ENCODE results near the gene SCG3. TPM values are rescaled to one million over a fixed set of nuclear protein-coding genes. Genes with fewer than 3 reads are reported as not detected.

SCG3 gene
- total and polyA plus RNA-seq, 2 of the 4 experiments (the other 2 are of a cell fraction) = 0.02 TPM; not detected in 1

- WGBS, 2 experiments (ENCODE audit: extremely low coverage in 2 of 2, insufficient read length in 1 of 2) = 89% methylated on average over 1 of the region's 4 CpGs; no CpG with 5 or more reads in 1 of the 2 experiments
- TF ChIP-seq MAFK (IDR thresholded peaks at IDR 0.05; ENCODE audit: low read depth, low read length) (no peak), MXI1 (IDR thresholded peaks at IDR 0.05; ENCODE audit: borderline replicate concordance, low read depth, low read length) (no peak), RCOR1 (IDR thresholded peaks at IDR 0.05; ENCODE audit: insufficient replicate concordance, low read length) (no peak), CTCF (conservative IDR thresholded peaks at IDR 0.05; ENCODE audit: low read depth, low read length) (no peak), POLR2A (IDR thresholded peaks at IDR 0.05; ENCODE audit: low read depth, low read length) (no peak), CEBPB (IDR thresholded peaks at IDR 0.05; ENCODE audit: low read depth, low read length) (no peak), SMC3 (IDR thresholded peaks at IDR 0.05; ENCODE audit: low read depth, low read length) (no peak)
- H3K56ac ChIP-seq (ENCODE audit: extremely low read depth, insufficient read depth, low read length) = no peak overlapping the region
- H2BK20ac ChIP-seq (ENCODE audit: low read depth, low read length) = no peak overlapping the region
- no peak overlapping the region for H3K9ac ChIP-seq (ENCODE audit: low read depth, low read length)
- H3K18ac ChIP-seq (ENCODE audit: low read depth, low read length) = no peak overlapping the region
- ChIA-PET POLR2A (ENCODE audit: unreplicated experiment) (no interaction called here), CTCF (interaction anchor here (0.6 kb wide), 1 partner anchor 391 kb away, joined by 3 read pairs; no protein-coding TSS in a partner anchor)
- intact Hi-C loops (cut with micrococcal nuclease) = loop anchor here (5.0 kb wide), 1 partner anchor 68 kb away; no protein-coding TSS in a partner anchor
- peaks cover 13% of the 10 kb centered on the region for H4K20me1 ChIP-seq (ENCODE audit: insufficient read depth, low read length)
- H2AK5ac ChIP-seq (ENCODE audit: low read depth, low read length) = no peak overlapping the region
- no peak overlapping the region for H4K5ac ChIP-seq (ENCODE audit: low read depth, low read length)
- H4K8ac ChIP-seq (ENCODE audit: low read depth in 2 of 2, low read length in 2 of 2) = no peak overlapping the region
- no peak overlapping the region for H3K4ac ChIP-seq (ENCODE audit: low read depth, low read length)
- H3K23ac ChIP-seq (ENCODE audit: low read depth, low read length) = no peak overlapping the region
- H2BK5ac ChIP-seq (ENCODE audit: low read depth, low read length, poor library complexity, severe bottlenecking) = no peak overlapping the region
- peaks cover 7% of the 10 kb centered on the region for H3K9me1 ChIP-seq (ENCODE audit: insufficient read depth, low read length)
- H3K79me1 ChIP-seq (ENCODE audit: low read depth in 1 of 2, low read length in 2 of 2) = peaks cover 3 to 24% of the 10 kb centered on the region in 2 experiments; a peak in 2 of 4 replicates
- peaks cover 13% of the 10 kb centered on the region for H3K4me1 ChIP-seq (ENCODE audit: control insufficient read depth, insufficient read depth, low read length)
- no peak overlapping the region for H2BK120ac ChIP-seq (ENCODE audit: low read depth, low read length)
- H3K9me3 ChIP-seq (ENCODE audit: control insufficient read depth, insufficient read depth, low read length) = no peaks in the 10 kb centered on the region
- dilution Hi-C loops (cut with HindIII; ENCODE audit: low sequenced_read_pairs, unreplicated experiment) = no loop called here
- peaks cover 3% of the 10 kb centered on the region for H3K27me3 ChIP-seq (ENCODE audit: control insufficient read depth, insufficient read depth, low read length)
- no peak overlapping the region for H2AFZ ChIP-seq (replicated peaks; ENCODE audit: low read length, poor library complexity)
- no peak overlapping the region for H3K27ac ChIP-seq (ENCODE audit: insufficient read depth, low read length)
- H2AK9ac ChIP-seq (replicated peaks; ENCODE audit: low read depth, low read length, poor library complexity) = no peak overlapping the region
- no peak overlapping the region for H2BK15ac ChIP-seq (ENCODE audit: low read depth, low read length)
- ATAC-seq (ENCODE audit: low read depth) = no peak
- no peak overlapping the region for H4K91ac ChIP-seq (ENCODE audit: insufficient read depth, low read depth, low read length)
- in situ Hi-C loops (cut with MboI; ENCODE audit: low sequenced_read_pairs) = no loop called here
- no peak overlapping the region for H3K4me3 ChIP-seq (ENCODE audit: insufficient read depth, low read depth, low read length)
- no TSS peak for BruUV-seq (replicated peaks)
- no peak for DNase-seq
- H3K4me2 ChIP-seq (ENCODE audit: low read depth, low read length) = no peak overlapping the region
- H3K14ac ChIP-seq (replicated peaks; ENCODE audit: low read depth, low read length) = no peak overlapping the region
- no peaks in the 10 kb centered on the region for H3K36me3 ChIP-seq (ENCODE audit: control insufficient read depth, insufficient read depth, low read length)
Observed at GRCh38 chr15:51755790-51756189, 74.5 kb downstream of the SCG3 start.
